GM12878 (cell line): ENCODE results near the gene PGLYRP2. TPM values are rescaled to one million over a fixed set of nuclear protein-coding genes. Genes with fewer than 3 reads are reported as not detected.
A peak's percentile ranks its signal among the peaks of the same experiment; 100 is the strongest.

Source experiments
- ATAC-seq: fragments of 200-7000 bp; cut with Tn5 transposase; 3 replicates; pipeline ENCODE4 v1.9.1; 2020; ENCODE audit warnings: mild to moderate bottlenecking, moderate library complexity
- BruUV-seq: library from RNA; stranded (reverse); fragments of 400-500 nt; replicated peaks from 2 replicates; lab custom pipeline; 2021; lab: Mats Ljungman, UMichigan
- CTCF ChIA-PET: fragments of 300-600 bp; sonication (Branson Sonifier 250); formaldehyde crosslinking; extraction: SDS; loops from one replicate; lab custom pipeline; 2021; ENCODE audit warnings: inconsistent platforms; lab: Yijun Ruan, JAX
- POLR2A ChIA-PET: fragments of 350-600 bp; formaldehyde crosslinking; extraction: SDS; loops from one replicate; lab custom pipeline; 2021; ENCODE audit warnings: inconsistent platforms; lab: Charles Lee
- RAD21 ChIA-PET: fragments of 300-600 bp; sonication (Branson Sonifier 250); formaldehyde crosslinking; loops from one replicate; lab custom pipeline; 2023; ENCODE audit warnings: antibody characterized with exemption; ENCODE audit not compliant: unreplicated experiment; lab: Charles Lee
- SMC1A ChIA-PET: fragments of 300-600 bp; sonication (Branson Sonifier 250); formaldehyde crosslinking; loops from one replicate; lab custom pipeline; 2023; ENCODE audit not compliant: unreplicated experiment, uncharacterized antibody; lab: Charles Lee
- DNase-seq: peaks from one replicate; pipeline ENCODE4 v3.0.0-alpha.2; 2011; ENCODE audit warnings: low read depth, low spot score
- FAIRE-seq: peaks from 3 replicates; lab custom pipeline; 2011; peaks lifted over from hg19 to GRCh38; lab: Jason Lieb, UNC
- H2AFZ ChIP-seq: 2 replicates; pipeline ENCODE4 v1.6.0; 2011; ENCODE audit warnings: low read depth, low read length, control low read depth; ENCODE audit not compliant: control insufficient read depth
- H3K27ac ChIP-seq: 2 replicates; pipeline ENCODE4 v1.5.1; 2011; ENCODE audit warnings: control low read depth; ENCODE audit not compliant: control insufficient read depth, insufficient read depth
- H3K27me3 ChIP-seq, 2 experiments: replicated peaks in 1 of 2; 2 replicates each; pipeline versions ENCODE4 v1.6.0 to v1.6.1; 2011; ENCODE audit warnings: low read length in 1 of 2; ENCODE audit not compliant: control insufficient read depth in 2 of 2, insufficient read depth in 2 of 2
- H3K36me3 ChIP-seq, 2 experiments: 2 replicates each; pipeline ENCODE4 v1.5.1; 2011; ENCODE audit warnings: low read length in 1 of 2; ENCODE audit not compliant: control insufficient read depth in 2 of 2, insufficient read depth in 2 of 2
- H3K4me1 ChIP-seq: 2 replicates; pipeline ENCODE4 v1.6.1; 2011; ENCODE audit warnings: mild to moderate bottlenecking, low read length, moderate library complexity, mixed read lengths; ENCODE audit not compliant: control insufficient read depth, insufficient read depth
- H3K4me2 ChIP-seq: 2 replicates; pipeline ENCODE4 v1.6.0; 2011; ENCODE audit warnings: control low read depth; ENCODE audit not compliant: control insufficient read depth, insufficient read depth
- H3K4me3 ChIP-seq: fragments of 200-600 bp; sonication (generic); 2 replicates; pipeline ENCODE4 v1.5.1; 2016
- H3K79me2 ChIP-seq: 2 replicates; pipeline ENCODE4 v1.6.0; 2011; ENCODE audit warnings: low read length; ENCODE audit not compliant: control insufficient read depth, insufficient read depth
- H3K9ac ChIP-seq: 2 replicates; pipeline ENCODE4 v1.8.0; 2011; ENCODE audit warnings: low read length, control low read depth, mixed read lengths; ENCODE audit not compliant: control insufficient read depth, insufficient read depth
- H3K9me3 ChIP-seq: replicated peaks from 3 replicates; pipeline ENCODE4 v1.5.1; 2011; ENCODE audit warnings: mild to moderate bottlenecking, low read length; ENCODE audit not compliant: control insufficient read depth, insufficient read depth
- H4K20me1 ChIP-seq: 2 replicates; pipeline ENCODE4 v1.6.0; 2011; ENCODE audit not compliant: control insufficient read depth, insufficient read depth
- HSF1 ChIP-seq: fragments of 150-350 bp; IDR thresholded peaks from 2 replicates; pipeline ENCODE4 v1.6.1; 2014; ENCODE audit warnings: mild to moderate bottlenecking, low read depth, low read length
- JUND ChIP-seq: IDR thresholded peaks from 2 replicates; pipeline ENCODE4 v1.6.1; 2012; ENCODE audit warnings: low read depth, mild to moderate bottlenecking, low read length, improper control_type of control experiment, moderate library complexity
- PBX3 ChIP-seq: IDR thresholded peaks from 2 replicates; pipeline ENCODE4 v1.6.1; 2011; ENCODE audit warnings: mild to moderate bottlenecking, low read depth, low read length, moderate library complexity; ENCODE audit not compliant: insufficient replicate concordance
- ZNF384 ChIP-seq: IDR thresholded peaks from 2 replicates; pipeline ENCODE4 v1.6.1; 2012; ENCODE audit warnings: low read depth, mild to moderate bottlenecking, low read length, improper control_type of control experiment, borderline replicate concordance
- WGBS: methylation state at CpG from one replicate; pipeline ENCODE4 v1.1.6; 2016; ENCODE audit warnings: low lambda C conversion rate; ENCODE audit not compliant: insufficient replicate concordance, insufficient coverage; ENCODE audit errors: missing lambda C conversion rate; 5-methylcytosine and 5-hydroxymethylcytosine counted together
- in situ Hi-C: fragments of 300-500 bp; cut with MboI; formaldehyde crosslinking; loops from 9 replicates; pipeline ENCODE4 v1.14.3; 2018; ENCODE audit warnings: mixed read lengths
- intact Hi-C: fragments of 100-400 bp; cut with micrococcal nuclease; formaldehyde crosslinking; loops from one replicate; pipeline ENCODE4 v1.14.2; 2022; ENCODE audit not compliant: unreplicated experiment
- polyA plus RNA-seq, 11 experiments: library from polyadenylated mRNA; depleted of rRNA in 4 of 11; unstranded in 6 of 11; stranded (reverse) in 5 of 11; fragments of >200 nt; fragmentation: Nextera tagmentation in 4 of 11; fragmentation: Illumina TruSeq in 1 of 11; extraction: Ambion mirVana in 4 of 11; extraction: Trizol in 1 of 11; gene quantifications; 1 replicate in 1 of 11; 2 replicates in 10 of 11; pipeline versions ENCODE4 v1.2.1 to v1.2.3, GENCODE V29; 2011 to 2016; ENCODE audit warnings: inconsistent platforms in 2 of 11, missing spikeins in 2 of 11, low read depth in 1 of 11
- total RNA-seq, 4 experiments: library from RNA; depleted of rRNA in 3 of 4; stranded (reverse); fragments of >200 nt in 3 of 4; fragmentation: Illumina TruSeq in 1 of 4; extraction: Trizol in 1 of 4; gene quantifications; 2 replicates each; pipeline versions ENCODE4 v1.2.1 to v1.2.3, GENCODE V29; 2013 to 2021

PGLYRP2 gene
- total and polyA plus RNA-seq, 10 of the 15 experiments (the other 5 are each of a cell fraction or from before 2014, with no cell fraction given), result 0.15 to 0.48 (median 0.26) TPM; not detected in 5

GRCh38 chr19:15429825-15430467, 49.4 kb downstream of the PGLYRP2 start:
- RAD21 ChIA-PET, result interaction anchor here (0.6 to 1.3 kb wide), 2 partner anchors 10 to 115 kb away, joined by 3 to 6 read pairs; no protein-coding TSS in a partner anchor
- H3K27me3 ChIP-seq, result no peaks in the 10 kb centered on the region
- H3K27ac ChIP-seq, result no peak overlapping the region
- no peak for TF ChIP-seq ZNF384
- no peak for TF ChIP-seq JUND
- TF ChIP-seq HSF1, result no peak
- TF ChIP-seq PBX3, result no peak
- H3K36me3 ChIP-seq, result peaks cover 9 to 26% of the 10 kb centered on the region in 2 experiments
- in situ Hi-C loops (loop anchor here (5.0 kb wide), 1 partner anchor 127 kb away; no protein-coding TSS in a partner anchor), intact Hi-C loops (loop anchor here (5.0 kb wide), 1 partner anchor 127 kb away; no protein-coding TSS in a partner anchor)
- POLR2A ChIA-PET, result interaction anchor here (0.6 to 1.6 kb wide), 2 partner anchors 11 to 41 kb away, joined by 3 to 10 read pairs; partner anchors contain the start of gene AKAP8L
- no peak overlapping the region for H3K4me3 ChIP-seq
- FAIRE-seq (no peak), ATAC-seq (no peak), DNase-seq (no peak)
- CTCF ChIA-PET, result interaction anchor here (2.0 kb wide), 1 partner anchor 10 kb away, joined by 7 read pairs; no protein-coding TSS in a partner anchor
- H3K4me1 ChIP-seq, result peaks cover 10% of the 10 kb centered on the region
- peaks cover 32% of the 10 kb centered on the region for H3K79me2 ChIP-seq
- no peak overlapping the region for H2AFZ ChIP-seq
- H4K20me1 ChIP-seq, result no peaks in the 10 kb centered on the region
- no TSS peak for BruUV-seq
- 92% methylated on average over 22 of the region's 24 CpGs for WGBS
- no peak overlapping the region; the same call in 1 of the 2 replicates for H3K9ac ChIP-seq
- no peaks in the 10 kb centered on the region; the same call in 2 of the 3 replicates for H3K9me3 ChIP-seq
- peak overlapping the region; percentile 99 for H3K4me2 ChIP-seq
- SMC1A ChIA-PET, result interaction anchor here (1.6 kb wide), 1 partner anchor 11 kb away, joined by 4 read pairs; the partner anchor contains the start of gene AKAP8L
